Adrenal gland (tissue), 12 donors: ENCODE data around the gene TMEM37. TPM values are rescaled to one million over a fixed set of nuclear protein-coding genes. Genes with fewer than 3 reads are reported as not detected.
A peak's percentile ranks its signal among the peaks of the same experiment; 100 is the strongest.
"Not testable (repeated sequence)": the region's sequence is repeated elsewhere in the genome, so short reads cannot be mapped to it uniquely, and the experiment has no call there.

Source experiments
- DNase-seq, 7 donors: peaks; one replicate each; pipeline ENCODE4 v3.0.0-alpha.2; 2019 to 2020
- H3K27ac ChIP-seq, 5 donors: fragments of 200-600 bp; sonication (generic) in 4 of 5; 1 replicate in 3 of 5; 2 replicates in 2 of 5; pipeline versions ENCODE4 v1.5.1 to v1.8.0; 2016 to 2020; ENCODE audit warnings: mild to moderate bottlenecking in 1 of 5
- H3K27me3 ChIP-seq: fragments of 200-600 bp; 2 replicates; pipeline ENCODE4 v1.8.0; 2021
- H3K36me3 ChIP-seq, 2 donors: fragments of 200-600 bp; replicated peaks in 1 of 2; 1 replicate in 1 of 2; 2 replicates in 1 of 2; pipeline versions ENCODE4 v1.5.1 to v1.8.0; 2018 to 2022
- H3K4me1 ChIP-seq, 2 donors: fragments of 200-600 bp; replicated peaks in 1 of 2; 1 replicate in 1 of 2; 2 replicates in 1 of 2; pipeline versions ENCODE4 v1.5.1 to v1.8.0; 2018 to 2021
- H3K4me3 ChIP-seq, 4 donors: fragments of 200-600 bp; sonication (generic) in 3 of 4; one replicate each; pipeline ENCODE4 v1.5.1; 2016 to 2018
- H3K9me3 ChIP-seq, 3 donors: fragments of 200-600 bp; sonication (generic) in 1 of 3; replicated peaks in 1 of 3; 1 replicate in 2 of 3; 2 replicates in 1 of 3; pipeline versions ENCODE4 v1.5.1 to v1.8.0; 2016 to 2021
- POLR2A ChIP-seq, 2 donors: fragments of 450-650 bp; IDR thresholded peaks; one replicate each; pipeline ENCODE4 v1.6.1; 2017; ENCODE audit warnings: antibody characterized with exemption in 2 of 2, mild to moderate bottlenecking in 2 of 2, moderate library complexity in 1 of 2
- WGBS, 4 donors: extraction: QIAGEN DNeasy Blood & Tissue Kit in 2 of 4; methylation state at CpG; one replicate each; pipeline versions ENCODE4 v1.1.5 to v1.1.7; 2013 to 2017; 5-methylcytosine and 5-hydroxymethylcytosine counted together
- intact Hi-C, 2 donors: fragments of 100-400 bp; cut with DNase I; formaldehyde crosslinking; loops; one replicate each; pipeline versions ENCODE4 v1.14.1 to v1.15.0; 2022 to 2023
- polyA plus RNA-seq, 3 donors: library from polyadenylated mRNA; stranded (reverse); fragments of 200-250 nt in 2 of 3; fragments of 350-450 nt in 1 of 3; fragmentation: Illumina TruSeq in 1 of 3; extraction: RNeasy Lipid Tissue Mini Kit (QIAGEN cat#74804) in 1 of 3; gene quantifications; one replicate each; pipeline ENCODE4 v1.2.3, GENCODE V29; 2013 to 2014
- total RNA-seq, 9 donors: library from RNA; depleted of rRNA in 4 of 9; stranded (reverse); fragments of >200 nt in 4 of 9; fragments of 120-200 nt in 1 of 9; fragmentation: NEBNext Ultra II Directional in 1 of 9; extraction: Animal tissue kit (Norgen Biotek cat#: 25700) in 1 of 9; gene quantifications; one replicate each; pipeline versions ENCODE4 v1.1.0 to v1.2.4, GENCODE V29; 2013 to 2023
- TF ChIP-seq, protein P1 (sequence below), 6 experiments: fragments of 450-650 bp in 4 of 6; fragments of 200-600 bp in 2 of 6; sonication (generic) in 1 of 6; IDR thresholded peaks; 1 replicate in 5 of 6; 2 replicates in 1 of 6; pipeline versions ENCODE4 v1.5.1 to v1.8.0; 2016 to 2021; ENCODE audit warnings: antibody characterized with exemption in 6 of 6, mild to moderate bottlenecking in 2 of 6, moderate library complexity in 1 of 6
- donor health status: healthy with polysubstance abuse.
- donor health status: Bipolar disorder and iron deficiency.
- donor health status: DM: yes; HTN: yes; CAD: no.
- donor health status: DM: no; HTN: no; CAD: no.
- donor health status: DM: no; HTN: no; CAD: no.
- donor health status: DM: yes; HTN: yes; CAD: no.

The TMEM37 gene
- total and polyA plus RNA-seq, 12 donors: 5.5 to 31.8 (median 14.7) TPM

- no peak for DNase-seq
- Histone ChIP-seq H3K36me3 (no peaks in the 10 kb centered on the region), H3K4me3 (no peak overlapping the region), H3K4me1 (no peaks in the 10 kb centered on the region), H3K27ac (no peak overlapping the region), H3K27me3 (no peaks in the 10 kb centered on the region), H3K9me3 (no peaks in the 10 kb centered on the region)
- intact Hi-C loops: no loop called here
- 70 to 84% (median 77%) methylated on average over 4 to 6 of the region's 6 CpGs for WGBS, 4 donors
- TF ChIP-seq, protein P1, sequence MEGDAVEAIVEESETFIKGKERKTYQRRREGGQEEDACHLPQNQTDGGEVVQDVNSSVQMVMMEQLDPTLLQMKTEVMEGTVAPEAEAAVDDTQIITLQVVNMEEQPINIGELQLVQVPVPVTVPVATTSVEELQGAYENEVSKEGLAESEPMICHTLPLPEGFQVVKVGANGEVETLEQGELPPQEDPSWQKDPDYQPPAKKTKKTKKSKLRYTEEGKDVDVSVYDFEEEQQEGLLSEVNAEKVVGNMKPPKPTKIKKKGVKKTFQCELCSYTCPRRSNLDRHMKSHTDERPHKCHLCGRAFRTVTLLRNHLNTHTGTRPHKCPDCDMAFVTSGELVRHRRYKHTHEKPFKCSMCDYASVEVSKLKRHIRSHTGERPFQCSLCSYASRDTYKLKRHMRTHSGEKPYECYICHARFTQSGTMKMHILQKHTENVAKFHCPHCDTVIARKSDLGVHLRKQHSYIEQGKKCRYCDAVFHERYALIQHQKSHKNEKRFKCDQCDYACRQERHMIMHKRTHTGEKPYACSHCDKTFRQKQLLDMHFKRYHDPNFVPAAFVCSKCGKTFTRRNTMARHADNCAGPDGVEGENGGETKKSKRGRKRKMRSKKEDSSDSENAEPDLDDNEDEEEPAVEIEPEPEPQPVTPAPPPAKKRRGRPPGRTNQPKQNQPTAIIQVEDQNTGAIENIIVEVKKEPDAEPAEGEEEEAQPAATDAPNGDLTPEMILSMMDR (IDR thresholded peaks at IDR 0.05): no peak
- no peak for TF ChIP-seq POLR2A (IDR thresholded peaks at IDR 0.05)
Observed at GRCh38 chr2:119397196-119397595, 34.5 kb upstream of the TMEM37 start.

DNA sequence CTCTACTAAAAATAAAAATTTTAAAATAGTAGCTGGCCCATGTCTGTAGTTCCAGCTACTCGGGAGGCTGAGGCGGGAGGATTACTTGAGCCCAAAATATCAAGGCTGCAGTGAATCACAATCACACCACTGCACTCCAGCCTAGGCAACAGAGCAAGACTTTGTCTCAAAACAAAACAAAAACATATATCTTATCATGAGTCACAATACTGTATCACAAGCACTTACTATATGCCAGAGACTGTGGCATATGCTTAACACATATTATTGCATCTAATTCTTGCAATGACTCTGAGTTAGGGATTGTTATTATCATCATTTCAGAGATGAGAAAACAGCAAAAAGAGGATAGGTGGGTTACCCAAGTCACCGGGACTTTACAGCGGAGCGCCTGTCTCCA lies 29.5 kb upstream of the TMEM37 start:
- intact Hi-C loops: loop anchor here in 1 of 2 donors (10.0 kb wide), 1 partner anchor 253 kb away; no protein-coding TSS in a partner anchor

GRCh38 chr2:119402645-119403560 lies 28.8 kb upstream of the TMEM37 start:
- 73 to 77% (median 74%) methylated on average over 9 to 10 of the region's 10 CpGs for WGBS, 4 donors
- Histone ChIP-seq H3K27ac (no peak overlapping the region), H3K4me3 (no peak overlapping the region), H3K27me3 (no peaks in the 10 kb centered on the region), H3K9me3 (no peaks in the 10 kb centered on the region), H3K4me1 (peaks cover 0 to 7% of the 10 kb centered on the region in 2 donors), H3K36me3 (no peaks in the 10 kb centered on the region)
- TF ChIP-seq, protein P1 (IDR thresholded peaks at IDR 0.05): no peak
- TF ChIP-seq POLR2A (IDR thresholded peaks at IDR 0.05): no peak
- peak in 5 of 7 donors; percentile 42 to 71 (median 53) for DNase-seq
- intact Hi-C loops: loop anchor here in 1 of 2 donors (10.0 kb wide), 1 partner anchor 252 kb away; no protein-coding TSS in a partner anchor

More for the DNA sequence above, 29.5 kb upstream of the TMEM37 start:
- no peak overlapping the region for H3K4me3 ChIP-seq
- WGBS, 4 donors: 80 to 83% (median 82%) methylated on average over 5 of the region's 5 CpGs
- no peaks in the 10 kb centered on the region for H3K9me3 ChIP-seq
- no peak for DNase-seq
- no peaks in the 10 kb centered on the region for H3K27me3 ChIP-seq
- no peaks in the 10 kb centered on the region for H3K36me3 ChIP-seq
- H3K4me1 ChIP-seq: peaks cover 0 to 6% of the 10 kb centered on the region in 2 donors
- TF ChIP-seq POLR2A (IDR thresholded peaks at IDR 0.05): no peak
- TF ChIP-seq, protein P1 (IDR thresholded peaks at IDR 0.05): no peak
- no peak overlapping the region for H3K27ac ChIP-seq

DNA sequence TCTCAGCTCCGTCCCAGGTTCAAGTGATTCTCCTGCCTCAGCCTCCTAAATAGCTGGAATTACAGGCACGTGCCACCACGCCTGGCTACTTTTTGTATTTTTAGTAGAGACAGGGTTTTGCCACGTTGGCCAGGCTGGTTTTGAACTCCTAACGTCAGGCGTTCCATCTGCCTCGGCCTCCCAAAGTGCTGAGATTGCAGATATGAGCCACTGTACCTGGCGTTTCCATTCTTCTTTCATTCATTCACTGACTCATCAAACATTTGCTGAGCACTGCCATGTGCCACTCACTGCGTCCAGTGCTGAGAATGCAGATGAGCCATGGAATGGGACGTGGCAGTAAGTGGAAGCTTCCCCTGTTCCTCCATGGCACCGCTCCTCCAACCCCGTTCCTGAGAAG lies 28.0 kb upstream of the TMEM37 start:
- 86 to 90% (median 88%) methylated on average over 12 of the region's 12 CpGs for WGBS, 4 donors
- intact Hi-C loops: loop anchor here in 1 of 2 donors (10.0 kb wide), 1 partner anchor 251 kb away; no protein-coding TSS in a partner anchor
- H3K36me3 ChIP-seq: not testable (repeated sequence)

More for the DNA sequence above, 28.0 kb upstream of the TMEM37 start:
- H3K4me3 ChIP-seq, H3K27ac ChIP-seq, DNase-seq, H3K27me3 ChIP-seq, H3K4me1 ChIP-seq, H3K9me3 ChIP-seq: not testable (repeated sequence)
